ENCODE data around the gene RNF207. TPM values are rescaled to one million over a fixed set of nuclear protein-coding genes. Genes with fewer than 3 reads are reported as not detected.
A peak's percentile ranks its signal among the peaks of the same experiment; 100 is the strongest.

The RNF207 gene
- total RNA-seq, 1 experiment from 2014 or later: 0.32 TPM

GRCh38 chr1:6224718-6225117 is 18.8 kb downstream of the RNF207 start:
- DNase-seq (ENCODE audit: low read depth): no peak

- no peak for DNase-seq (ENCODE audit: low read depth)
Measured at GRCh38 chr1:6225651-6226050, 19.7 kb downstream of the RNF207 start.

DNA sequence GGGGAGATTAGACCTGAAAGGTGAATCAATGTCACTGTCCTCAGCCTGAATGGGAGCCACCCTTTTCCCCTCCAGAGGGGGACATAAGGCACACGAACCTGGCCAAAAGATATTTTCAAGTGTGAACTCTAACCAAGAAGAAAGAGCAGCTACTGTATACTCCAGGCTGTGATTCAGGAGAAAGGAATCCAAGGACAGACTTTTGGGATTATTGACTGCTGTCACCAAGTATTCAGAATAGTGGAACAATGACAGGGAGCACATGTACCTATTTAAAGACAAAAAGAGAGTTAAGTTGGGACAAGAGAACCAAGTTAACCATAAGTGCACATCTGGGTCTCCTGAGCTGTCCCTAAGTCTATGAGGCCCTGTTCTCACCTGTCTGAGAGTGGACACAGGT is 27.5 kb downstream of the RNF207 start:
- DNase-seq (ENCODE audit: low read depth): no peak

DNA sequence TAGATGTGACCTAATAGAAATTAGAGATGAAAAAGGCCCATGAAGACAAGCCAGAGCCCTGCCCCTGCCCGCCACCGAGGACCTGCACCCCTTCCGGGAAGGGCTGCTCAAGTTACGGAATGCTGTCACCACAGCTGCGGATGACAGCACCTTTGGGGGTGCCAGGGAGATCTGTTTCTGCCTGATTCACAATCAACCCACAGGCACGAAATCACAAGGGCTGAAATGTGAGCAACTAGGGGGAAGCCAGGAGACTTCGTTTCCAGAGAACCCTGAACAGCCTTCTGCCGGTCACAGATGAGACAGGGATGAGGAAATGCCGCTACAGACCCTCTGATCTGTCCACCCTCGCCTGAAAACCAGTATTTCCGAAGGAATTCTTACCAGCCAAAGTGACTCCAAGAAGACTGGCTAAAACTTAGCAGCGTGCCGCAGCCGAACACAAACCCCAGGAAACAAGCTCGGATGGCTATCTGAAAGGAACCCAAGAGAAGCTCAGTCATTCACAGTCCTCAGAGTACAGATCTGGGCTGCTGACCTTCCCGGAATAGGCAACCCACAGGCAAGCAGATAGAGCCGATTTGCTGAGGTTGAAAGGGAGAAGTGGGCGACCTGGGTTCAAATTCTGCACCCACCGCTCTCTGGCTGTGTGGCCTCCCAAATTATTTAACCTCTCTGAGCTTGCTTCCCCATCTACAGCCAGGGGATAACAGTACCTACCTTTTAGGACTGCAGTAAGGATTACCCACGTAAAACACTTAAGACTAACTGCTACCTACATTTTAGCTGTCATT is 28.8 kb downstream of the RNF207 start:
- peak; percentile 25 for DNase-seq (ENCODE audit: low read depth)

GRCh38 chr1:6235296-6235677 is 29.4 kb downstream of the RNF207 start:
- no peak for DNase-seq (ENCODE audit: low read depth)

GRCh38 chr1:6237093-6237492 is 31.2 kb downstream of the RNF207 start:
- no peak for DNase-seq (ENCODE audit: low read depth)

- DNase-seq (ENCODE audit: low read depth): no peak
Measured at GRCh38 chr1:6239213-6239752, 33.4 kb downstream of the RNF207 start.

GRCh38 chr1:6239950-6240768 is 34.2 kb downstream of the RNF207 start:
- no peak for DNase-seq (ENCODE audit: low read depth)

- DNase-seq (ENCODE audit: low read depth): no peak
Measured at GRCh38 chr1:6241107-6241886, 35.4 kb downstream of the RNF207 start.

- DNase-seq (ENCODE audit: low read depth): no peak
Measured at GRCh38 chr1:6241887-6242740, 36.2 kb downstream of the RNF207 start.

DNA sequence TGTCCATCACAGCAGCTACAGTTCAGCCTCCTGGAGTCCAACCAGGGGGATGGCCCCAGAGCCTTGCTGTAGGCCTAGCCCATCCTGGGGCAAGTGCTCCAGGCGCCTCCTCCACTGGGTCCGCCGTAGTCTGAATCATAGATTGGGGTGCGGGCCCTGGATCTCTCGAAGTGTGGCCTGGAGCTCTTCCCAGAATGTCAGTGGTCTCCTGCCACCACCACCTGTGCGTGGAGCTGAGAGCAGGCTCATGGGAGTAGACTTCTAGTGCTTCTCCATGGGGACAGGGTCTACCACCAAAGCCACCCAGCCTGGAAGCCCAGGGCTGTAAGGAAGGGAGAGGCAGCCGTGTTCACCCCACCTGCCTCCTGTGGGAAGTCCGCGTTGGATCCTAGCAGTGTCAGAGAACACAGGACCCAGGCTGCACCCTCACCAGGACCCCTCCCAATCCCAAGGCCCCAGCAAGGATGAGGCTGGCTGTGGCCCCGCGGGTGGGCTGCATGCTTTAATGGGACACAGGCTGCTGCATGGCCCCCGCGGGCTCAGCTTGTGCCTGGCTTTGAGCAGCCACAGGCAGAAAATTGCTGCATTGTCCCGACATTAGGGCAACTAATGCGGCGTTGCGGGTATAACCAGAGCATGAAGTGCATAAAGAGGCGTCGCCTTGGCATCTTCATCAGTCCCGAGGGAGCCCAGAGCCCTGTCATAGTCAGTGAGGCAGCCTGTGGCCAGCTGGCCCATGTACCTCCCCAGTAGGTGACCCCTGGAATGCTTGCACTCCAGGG is 37.3 kb downstream of the RNF207 start:
- no peak for DNase-seq (ENCODE audit: low read depth)

- no peak for DNase-seq (ENCODE audit: low read depth)
Measured at GRCh38 chr1:6243993-6244392, 38.1 kb downstream of the RNF207 start, which contains the start of gene HES3. Gene HES3 (plus strand): TSS chr1:6244179. CDS start chr1:6244366, 187 bp downstream.

DNA sequence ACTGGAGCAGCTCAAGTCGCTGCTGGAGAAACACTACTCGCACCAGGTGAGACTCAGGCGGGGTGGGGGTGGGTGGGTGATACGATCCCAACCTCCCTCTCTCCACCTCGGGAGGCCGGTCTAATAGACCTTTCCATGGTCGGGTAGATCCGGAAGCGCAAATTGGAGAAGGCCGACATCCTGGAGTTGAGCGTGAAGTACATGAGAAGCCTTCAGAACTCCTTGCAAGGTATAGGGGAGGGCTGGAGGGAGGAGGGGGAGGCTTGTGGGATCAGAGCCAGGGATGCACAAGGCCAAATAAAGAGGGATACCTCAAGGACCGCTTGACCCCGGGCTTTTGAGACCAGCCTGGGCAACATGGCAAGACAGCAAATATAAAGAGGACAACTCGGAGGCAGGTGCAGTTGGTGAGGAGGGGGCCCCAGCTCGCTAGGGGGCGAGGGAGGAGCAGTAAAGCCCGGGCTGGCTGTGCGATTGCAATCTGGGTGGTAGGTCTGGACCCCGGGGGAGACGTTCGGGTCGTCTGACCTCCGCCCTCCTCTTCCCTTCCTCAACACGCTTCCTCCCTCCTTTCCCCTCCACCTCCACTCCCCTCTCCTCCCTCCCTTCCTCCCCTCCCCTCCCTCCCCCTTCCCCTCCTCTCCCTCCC is 38.6 kb downstream of the RNF207 start:
- DNase-seq (ENCODE audit: low read depth): no peak

DNA sequence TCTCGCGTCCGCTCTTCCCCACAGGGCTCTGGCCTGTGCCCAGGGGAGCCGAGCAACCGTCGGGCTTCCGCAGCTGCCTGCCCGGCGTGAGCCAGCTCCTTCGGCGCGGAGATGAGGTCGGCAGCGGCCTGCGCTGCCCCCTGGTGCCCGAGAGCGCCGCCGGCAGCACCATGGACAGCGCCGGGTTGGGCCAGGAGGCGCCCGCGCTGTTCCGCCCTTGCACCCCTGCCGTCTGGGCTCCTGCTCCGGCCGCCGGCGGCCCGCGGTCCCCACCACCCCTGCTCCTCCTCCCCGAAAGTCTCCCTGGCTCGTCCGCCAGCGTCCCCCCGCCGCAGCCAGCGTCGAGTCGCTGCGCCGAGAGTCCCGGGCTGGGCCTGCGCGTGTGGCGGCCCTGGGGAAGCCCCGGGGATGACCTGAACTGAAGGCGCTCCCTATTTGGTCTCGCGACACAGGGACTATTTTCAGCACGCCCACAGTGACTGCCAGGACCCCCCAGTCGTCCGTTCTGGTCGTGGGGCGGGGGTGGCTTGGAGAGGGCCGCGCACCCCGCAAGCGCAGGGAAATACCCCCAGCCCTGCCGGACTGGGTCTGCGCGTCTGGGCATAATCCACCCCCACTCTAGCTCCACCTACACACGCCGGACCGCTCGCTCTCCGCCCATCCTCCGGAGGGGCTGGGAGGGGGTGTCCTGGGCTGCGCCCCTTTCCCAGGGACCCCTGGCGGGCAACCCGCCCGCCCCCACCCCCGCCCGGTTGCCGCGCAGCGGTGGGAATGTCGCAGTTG is 39.4 kb downstream of the RNF207 start:
- DNase-seq (ENCODE audit: low read depth): peak; percentile 75

GRCh38 chr1:6245869-6246496 is 40.1 kb downstream of the RNF207 start:
- no peak for DNase-seq (ENCODE audit: low read depth)

DNA sequence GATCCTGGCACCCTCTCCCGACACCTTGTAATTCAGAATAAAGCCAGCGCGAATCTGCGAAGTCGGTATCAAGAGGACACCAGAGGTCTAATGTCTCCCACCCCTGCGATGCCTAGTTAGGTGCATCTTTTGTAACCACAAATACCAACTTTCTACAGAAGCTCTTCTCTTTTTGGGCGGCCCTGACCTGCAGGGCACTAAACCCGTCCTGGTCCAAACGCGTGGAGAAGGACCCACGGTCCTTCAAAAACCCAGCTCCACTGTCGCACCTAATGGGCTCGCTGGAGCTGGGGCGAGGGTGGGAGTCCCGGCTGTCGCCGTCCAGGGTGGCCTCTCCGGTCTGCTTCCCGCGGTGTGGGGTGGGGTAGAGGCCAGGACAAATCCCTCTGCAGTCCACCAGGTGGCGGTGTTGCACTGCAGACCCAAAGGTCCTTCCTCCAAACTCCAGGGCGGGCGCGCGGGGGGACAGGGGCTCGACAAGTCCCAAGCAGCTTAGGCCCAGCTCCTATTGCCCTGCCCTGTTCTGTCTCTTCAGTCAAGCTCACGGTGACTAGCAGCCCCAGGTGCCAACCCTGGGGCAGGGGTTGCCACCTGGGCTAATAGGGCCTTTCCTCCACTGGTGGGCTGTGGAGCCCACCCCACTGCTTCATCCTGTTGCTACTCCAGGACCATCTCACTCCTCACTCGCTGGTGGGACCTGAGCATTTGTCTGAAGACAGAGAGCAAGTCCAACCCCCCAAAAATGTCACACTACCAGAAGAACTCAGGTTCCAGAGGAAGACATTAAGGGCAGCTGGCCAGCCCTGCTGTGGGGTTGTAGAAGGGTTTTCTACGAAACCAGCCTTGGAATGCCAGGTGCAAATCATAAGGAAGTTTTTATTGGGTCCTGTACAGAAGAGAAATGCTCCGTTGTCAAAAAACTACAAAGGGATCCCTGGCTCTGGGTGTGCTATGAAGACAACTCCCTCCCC is 40.9 kb downstream of the RNF207 start:
- DNase-seq (ENCODE audit: low read depth): peak; percentile 64

- DNase-seq (ENCODE audit: low read depth): no peak
Measured at GRCh38 chr1:6247651-6248050, 41.7 kb downstream of the RNF207 start.
